Body of pancreas (tissue), 4 donors: Measurements from ENCODE around the gene ANXA5. TPM values are rescaled to one million over a fixed set of nuclear protein-coding genes. Genes with fewer than 3 reads are reported as not detected.
"Not testable (repeated sequence)": the region's sequence is repeated elsewhere in the genome, so short reads cannot be mapped to it uniquely, and the experiment has no call there.

ENCODE experiments used
- ATAC-seq: fragments of 150-250 bp; one replicate; pipeline ENCODE4 v1.9.1; 2016
- DNase-seq, 4 donors: peaks; one replicate each; pipeline ENCODE4 v3.0.0-alpha.2; 2019
- H3K27ac ChIP-seq, 4 donors: fragments of 200-600 bp; sonication (generic); 1 replicate in 3 of 4; 2 replicates in 1 of 4; pipeline versions ENCODE4 v1.5.1 to v1.6.1; 2016 to 2019; ENCODE audit warnings: mild to moderate bottlenecking in 1 of 4, mixed read lengths in 1 of 4, moderate library complexity in 1 of 4
- H3K27me3 ChIP-seq, 2 donors: fragments of 200-600 bp; sonication (generic); one replicate each; pipeline ENCODE4 v1.6.0; 2016; ENCODE audit warnings: mild to moderate bottlenecking in 1 of 2
- H3K36me3 ChIP-seq, 2 donors: fragments of 200-600 bp; sonication (generic); replicated peaks in 1 of 2; 2 replicates each; pipeline ENCODE4 v1.5.1; 2016; ENCODE audit warnings: low read depth in 2 of 2; ENCODE audit not compliant: insufficient read depth in 1 of 2
- H3K4me1 ChIP-seq: fragments of 200-600 bp; sonication (generic); one replicate; pipeline ENCODE4 v1.6.0; 2016
- H3K4me3 ChIP-seq, 2 donors: fragments of 200-600 bp; sonication (generic); 1 replicate in 1 of 2; 2 replicates in 1 of 2; pipeline ENCODE4 v1.5.1; 2016 to 2019
- H3K9me3 ChIP-seq, 3 donors: fragments of 200-600 bp; sonication (generic); 1 replicate in 2 of 3; 2 replicates in 1 of 3; pipeline ENCODE4 v1.5.1; 2016
- POLR2A ChIP-seq, 3 donors: fragments of 450-650 bp; IDR thresholded peaks; one replicate each; pipeline ENCODE4 v1.6.1; 2016; ENCODE audit warnings: antibody characterized with exemption in 3 of 3, mild to moderate bottlenecking in 2 of 3
- WGBS, 2 donors: methylation state at CpG; one replicate each; pipeline ENCODE4 v1.1.5; 2017; 5-methylcytosine and 5-hydroxymethylcytosine counted together
- intact Hi-C: fragments of 100-400 bp; cut with DNase I; formaldehyde crosslinking; loops from one replicate; pipeline ENCODE4 v1.15.1; 2023
- total RNA-seq, 2 donors: library from RNA; depleted of rRNA; stranded (reverse); fragments of >200 nt; gene quantifications; one replicate each; pipeline ENCODE4 v1.1.0, GENCODE V29; 2016
- TF ChIP-seq, protein P1 (sequence below), 7 experiments: fragments of 450-650 bp in 4 of 7; fragments of 200-600 bp in 3 of 7; sonication (generic) in 3 of 7; IDR thresholded peaks; one replicate each; pipeline ENCODE4 v1.5.1; 2016 to 2019; ENCODE audit warnings: antibody characterized with exemption in 7 of 7

ANXA5 gene
- total RNA-seq, 2 donors from 2014 or later = 126 to 180 TPM

DNA sequence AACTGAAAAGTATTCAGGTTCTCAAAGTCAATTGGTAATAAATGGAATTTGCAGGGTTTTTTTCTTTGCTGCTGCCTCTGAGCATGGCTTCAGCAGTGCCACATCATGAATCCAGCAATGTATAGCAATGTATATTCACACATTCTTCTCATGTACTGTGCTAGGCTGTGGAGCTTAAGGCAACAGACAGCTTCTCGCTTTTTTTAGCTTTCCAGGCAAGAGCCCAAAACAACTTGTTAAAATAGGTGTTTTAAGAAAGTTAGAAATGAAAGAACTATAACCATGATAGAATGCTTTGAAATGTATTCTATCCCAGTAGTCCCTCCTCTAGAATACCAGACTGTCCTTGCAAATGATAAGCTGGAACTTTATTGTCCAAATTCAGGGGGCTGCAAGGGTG lies 37.8 kb upstream of the ANXA5 start:
- no peak for ATAC-seq
- Histone ChIP-seq H3K4me1 (no peaks in the 10 kb centered on the region), H3K36me3 (no peaks in the 10 kb centered on the region), H3K9me3 (no peaks in the 10 kb centered on the region), H3K4me3 (no peak overlapping the region), H3K27me3 (no peaks in the 10 kb centered on the region), H3K27ac (no peak overlapping the region)
- no peak for TF ChIP-seq POLR2A (IDR thresholded peaks at IDR 0.05)
- TF ChIP-seq, protein P1, sequence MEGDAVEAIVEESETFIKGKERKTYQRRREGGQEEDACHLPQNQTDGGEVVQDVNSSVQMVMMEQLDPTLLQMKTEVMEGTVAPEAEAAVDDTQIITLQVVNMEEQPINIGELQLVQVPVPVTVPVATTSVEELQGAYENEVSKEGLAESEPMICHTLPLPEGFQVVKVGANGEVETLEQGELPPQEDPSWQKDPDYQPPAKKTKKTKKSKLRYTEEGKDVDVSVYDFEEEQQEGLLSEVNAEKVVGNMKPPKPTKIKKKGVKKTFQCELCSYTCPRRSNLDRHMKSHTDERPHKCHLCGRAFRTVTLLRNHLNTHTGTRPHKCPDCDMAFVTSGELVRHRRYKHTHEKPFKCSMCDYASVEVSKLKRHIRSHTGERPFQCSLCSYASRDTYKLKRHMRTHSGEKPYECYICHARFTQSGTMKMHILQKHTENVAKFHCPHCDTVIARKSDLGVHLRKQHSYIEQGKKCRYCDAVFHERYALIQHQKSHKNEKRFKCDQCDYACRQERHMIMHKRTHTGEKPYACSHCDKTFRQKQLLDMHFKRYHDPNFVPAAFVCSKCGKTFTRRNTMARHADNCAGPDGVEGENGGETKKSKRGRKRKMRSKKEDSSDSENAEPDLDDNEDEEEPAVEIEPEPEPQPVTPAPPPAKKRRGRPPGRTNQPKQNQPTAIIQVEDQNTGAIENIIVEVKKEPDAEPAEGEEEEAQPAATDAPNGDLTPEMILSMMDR (IDR thresholded peaks at IDR 0.05) = no peak
- WGBS, 2 donors = 61 to 63% methylated on average over 1 of the region's 1 CpG
- DNase-seq = no peak
- intact Hi-C loops = loop anchor here (10.0 kb wide), 1 partner anchor 360 kb away; no protein-coding TSS in a partner anchor

DNA sequence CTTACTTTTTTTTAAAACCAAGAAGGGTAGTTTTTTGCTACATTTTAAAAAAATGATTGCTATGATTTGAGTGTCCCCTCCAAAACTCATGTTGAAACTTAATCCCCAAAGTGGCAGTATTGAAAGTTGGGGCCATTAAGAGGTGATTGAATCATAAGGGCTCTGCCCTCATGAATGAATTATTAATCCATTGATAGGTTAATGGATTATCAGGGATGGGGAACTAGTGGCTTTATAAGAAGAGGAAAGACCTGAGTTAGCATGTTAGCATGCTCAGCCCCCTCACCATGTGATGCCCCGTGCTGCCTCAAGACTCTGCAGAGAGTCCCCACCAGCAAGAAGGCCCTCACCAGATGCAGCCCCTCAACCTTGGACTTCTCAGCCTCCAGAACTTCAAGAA lies 37.2 kb upstream of the ANXA5 start:
- DNase-seq = no peak
- H3K27me3 ChIP-seq = no peaks in the 10 kb centered on the region
- no peak for ATAC-seq
- no peaks in the 10 kb centered on the region for H3K4me1 ChIP-seq
- TF ChIP-seq, protein P1 (IDR thresholded peaks at IDR 0.05) = no peak
- no peak for TF ChIP-seq POLR2A (IDR thresholded peaks at IDR 0.05)
- H3K9me3 ChIP-seq = no peaks in the 10 kb centered on the region
- H3K4me3 ChIP-seq = no peak overlapping the region
- no peak overlapping the region for H3K27ac ChIP-seq
- no peaks in the 10 kb centered on the region for H3K36me3 ChIP-seq
- intact Hi-C loops = loop anchor here (10.0 kb wide), 1 partner anchor 359 kb away; no protein-coding TSS in a partner anchor
- WGBS, 2 donors = 74 to 95% methylated on average over 1 of the region's 1 CpG

DNA sequence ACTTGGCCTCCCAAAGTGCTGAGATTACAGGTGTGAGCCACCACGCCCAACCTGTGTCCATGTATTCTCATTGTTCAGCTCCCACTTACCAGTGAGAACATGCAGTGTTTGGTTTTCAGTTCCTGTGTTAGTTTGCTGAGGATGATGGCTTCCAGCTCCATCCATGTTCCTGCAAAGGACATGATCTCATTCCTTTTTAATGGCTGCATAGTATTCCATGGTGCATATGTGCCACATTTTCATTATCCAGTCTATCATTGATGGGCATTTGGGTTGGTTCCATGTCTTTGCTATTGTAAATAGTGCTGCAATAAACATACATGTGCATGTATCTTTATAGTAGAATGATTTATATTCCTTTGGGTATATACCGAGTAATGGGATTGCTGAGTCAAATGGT lies 33.0 kb upstream of the ANXA5 start:
- 89 to 100% methylated on average over 2 of the region's 2 CpGs for WGBS, 2 donors
- not testable (repeated sequence) for H3K27me3 ChIP-seq, H3K4me3 ChIP-seq, H3K36me3 ChIP-seq, ATAC-seq, H3K27ac ChIP-seq, H3K4me1 ChIP-seq, DNase-seq, H3K9me3 ChIP-seq
- intact Hi-C loops = loop anchor here (10.0 kb wide), 1 partner anchor 355 kb away; no protein-coding TSS in a partner anchor

DNA sequence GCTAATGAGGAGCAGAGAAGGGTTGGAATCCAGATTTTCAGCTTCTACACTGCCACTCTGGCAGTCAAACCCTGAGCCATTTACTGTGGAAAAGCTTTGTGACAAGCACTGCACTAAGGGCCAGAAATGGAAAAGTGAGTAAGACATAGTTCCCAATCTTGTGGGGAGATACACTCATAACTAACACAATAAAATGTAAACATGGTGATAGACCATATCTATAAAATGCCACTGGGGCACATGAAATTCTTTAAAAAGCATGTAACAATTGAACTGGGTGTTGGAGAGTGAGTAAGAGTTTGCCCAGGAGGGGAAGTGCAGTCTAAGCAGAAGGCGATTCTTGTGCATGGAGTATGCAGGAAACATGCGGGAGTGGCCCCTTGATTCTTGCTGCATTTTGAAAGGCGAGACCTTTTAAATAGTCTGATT lies 32.0 kb upstream of the ANXA5 start:
- DNase-seq (no peak), ATAC-seq (no peak)
- intact Hi-C loops = no loop called here
- H3K36me3 ChIP-seq = no peaks in the 10 kb centered on the region
- H3K4me3 ChIP-seq = no peak overlapping the region
- no peak for TF ChIP-seq POLR2A (IDR thresholded peaks at IDR 0.05)
- TF ChIP-seq, protein P1 (IDR thresholded peaks at IDR 0.05) = no peak
- H3K27ac ChIP-seq = no peak overlapping the region
- no peaks in the 10 kb centered on the region for H3K27me3 ChIP-seq
- H3K9me3 ChIP-seq = no peaks in the 10 kb centered on the region
- H3K4me1 ChIP-seq = no peaks in the 10 kb centered on the region
- 76 to 84% methylated on average over 3 of the region's 3 CpGs for WGBS, 2 donors

DNA sequence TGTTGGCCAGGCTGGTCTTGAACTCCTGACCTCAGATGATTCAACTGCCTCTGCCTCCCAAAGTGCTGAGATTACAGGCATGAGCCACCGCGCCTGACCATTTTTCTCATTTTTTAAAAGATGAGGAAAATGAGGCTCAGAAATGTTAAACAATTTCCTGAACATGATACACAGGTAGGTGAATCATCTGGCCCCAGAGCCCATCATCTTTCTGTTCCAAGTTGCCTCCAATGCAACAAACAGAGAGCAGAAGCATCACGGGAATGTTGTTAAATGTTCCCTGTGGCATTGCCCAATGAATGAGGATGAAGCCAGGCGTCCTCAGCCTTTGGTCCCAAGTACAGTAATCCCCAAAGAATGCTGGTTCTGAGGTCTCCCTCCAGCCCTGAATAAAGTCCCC lies 31.3 kb upstream of the ANXA5 start:
- no peak for TF ChIP-seq POLR2A (IDR thresholded peaks at IDR 0.05)
- TF ChIP-seq, protein P1 (IDR thresholded peaks at IDR 0.05) = no peak
- Histone ChIP-seq H3K27me3 (no peaks in the 10 kb centered on the region), H3K4me1 (no peaks in the 10 kb centered on the region), H3K9me3 (no peaks in the 10 kb centered on the region), H3K27ac (no peak overlapping the region), H3K4me3 (no peak overlapping the region), H3K36me3 (no peaks in the 10 kb centered on the region)
- WGBS, 2 donors = 70 to 81% methylated on average over 4 of the region's 4 CpGs
- DNase-seq = no peak
- ATAC-seq = no peak
- intact Hi-C loops = no loop called here
